ENCODE measurements around the gene HECTD3.

Gene HECTD3

GRCh38 chr1:45011837-45012638 lies 914 bp upstream of the HECTD3 start, which contains the start of gene UROD:
Gene UROD, plus strand, starts transcription at chr1:45012254. Its CDS starts 12 bp downstream, at chr1:45012266.
- POLR2A ChIA-PET (ENCODE audit: low non-redundant PET), result interaction anchor here (0.6 to 1.8 kb wide), 4 partner anchors 287 to 545 kb away, joined by 4 to 10 read pairs (median 5); partner anchors contain the start of genes MUTYH and TOE1
- TF ChIP-seq CTCF (conservative IDR thresholded peaks at IDR 0.05; ENCODE audit: low read depth), result no peak
- peak within 1 kb of the TSS; percentile 91 for H3K27ac ChIP-seq
- CTCF ChIA-PET, result interaction anchor here (0.6 to 1.6 kb wide), 6 partner anchors 73 to 481 kb away, joined by 3 to 7 read pairs (median 4); no protein-coding TSS in a partner anchor
- DNase-seq (ENCODE audit: low spot score), result peak; percentile 97

- peak overlapping the region; percentile 91 for H3K27ac ChIP-seq
- peak; percentile 41 for DNase-seq (ENCODE audit: low spot score)
- CTCF ChIA-PET, result interaction anchor here (0.6 to 1.3 kb wide), 3 partner anchors 281 to 334 kb away, joined by 3 to 4 read pairs (median 3); no protein-coding TSS in a partner anchor
- POLR2A ChIA-PET (ENCODE audit: low non-redundant PET), result interaction anchor here (0.5 to 1.8 kb wide), 7 partner anchors 88 to 482 kb away, joined by 3 to 10 read pairs (median 3); partner anchors contain the start of genes MUTYH and TOE1
- TF ChIP-seq CTCF (conservative IDR thresholded peaks at IDR 0.05; ENCODE audit: low read depth), result no peak
Measured at GRCh38 chr1:45009956-45010854, 919 bp downstream of the HECTD3 start.

GRCh38 chr1:45009296-45009865 lies 1.7 kb downstream of the HECTD3 start:
- ChIA-PET CTCF (interaction anchor here (0.6 kb wide), 2 partner anchors 64 to 335 kb away, joined by 3 to 4 read pairs; no protein-coding TSS in a partner anchor), POLR2A (ENCODE audit: low non-redundant PET) (no interaction called here)
- DNase-seq (ENCODE audit: low spot score), result no peak
- no peak for TF ChIP-seq CTCF (conservative IDR thresholded peaks at IDR 0.05; ENCODE audit: low read depth)
- no peak overlapping the region for H3K27ac ChIP-seq

GRCh38 chr1:45008516-45008915 lies 2.6 kb downstream of the HECTD3 start:
- POLR2A ChIA-PET (ENCODE audit: low non-redundant PET), result no interaction called here
- no peak for DNase-seq (ENCODE audit: low spot score)
- CTCF ChIA-PET, result interaction anchor here (0.6 kb wide), 2 partner anchors 65 to 277 kb away, joined by 3 to 8 read pairs; no protein-coding TSS in a partner anchor
- no peak for TF ChIP-seq CTCF (conservative IDR thresholded peaks at IDR 0.05; ENCODE audit: low read depth)
- H3K27ac ChIP-seq, result no peak overlapping the region

GRCh38 chr1:45008076-45008475 lies 3.0 kb downstream of the HECTD3 start:
- no peak for TF ChIP-seq CTCF (conservative IDR thresholded peaks at IDR 0.05; ENCODE audit: low read depth)
- ChIA-PET POLR2A (ENCODE audit: low non-redundant PET) (no interaction called here), CTCF (interaction anchor here (0.6 kb wide), 1 partner anchor 276 kb away, joined by 8 read pairs; no protein-coding TSS in a partner anchor)
- no peak for DNase-seq (ENCODE audit: low spot score)
- no peak overlapping the region for H3K27ac ChIP-seq
